OCI-LY7 (cell line): ENCODE results near the gene NOTO. TPM values are rescaled to one million over a fixed set of nuclear protein-coding genes. Genes with fewer than 3 reads are reported as not detected.

Experiments used
- BruUV-seq: library from RNA; stranded (reverse); fragments of 400-500 nt; replicated peaks from 2 replicates; lab custom pipeline; 2021; lab: Mats Ljungman, UMichigan
- CTCF ChIA-PET: fragments of 300-600 bp; sonication (Branson Sonifier 250); formaldehyde crosslinking; loops from one replicate; lab custom pipeline; 2022; ENCODE audit warnings: antibody characterized with exemption; ENCODE audit not compliant: unreplicated experiment; lab: Charles Lee
- POLR2A ChIA-PET: fragments of 300-600 bp; sonication (Branson Sonifier 250); formaldehyde crosslinking; loops from one replicate; lab custom pipeline; 2022; ENCODE audit warnings: antibody characterized with exemption; lab: Charles Lee
- DNase-seq: peaks from one replicate; pipeline ENCODE4 v3.0.0-alpha.2; 2015; ENCODE audit warnings: low spot score
- H2AFZ ChIP-seq: fragments of 200-600 bp; sonication (generic), shearing (Covaris generic); 2 replicates; pipeline ENCODE4 v1.6.1; 2014; ENCODE audit warnings: mild to moderate bottlenecking, antibody characterized with exemption, low read length, moderate library complexity
- H3K27ac ChIP-seq: fragments of 200-600 bp; sonication (generic); 2 replicates; pipeline ENCODE4 v1.5.1; 2014; ENCODE audit warnings: mixed run types, low read depth, mild to moderate bottlenecking, moderate library complexity, low read length, inconsistent platforms; ENCODE audit not compliant: poor library complexity, severe bottlenecking
- H3K36me3 ChIP-seq: fragments of 200-600 bp; sonication (generic); 2 replicates; pipeline ENCODE4 v1.6.1; 2014; ENCODE audit warnings: mild to moderate bottlenecking, antibody characterized with exemption, low read length, moderate library complexity, mixed read lengths; ENCODE audit not compliant: insufficient read depth
- H3K4me1 ChIP-seq: fragments of 200-600 bp; sonication (generic); 2 replicates; pipeline ENCODE4 v1.5.1; 2014; ENCODE audit warnings: mild to moderate bottlenecking, low read length; ENCODE audit not compliant: insufficient read depth, poor library complexity, severe bottlenecking
- H3K4me2 ChIP-seq: fragments of 200-600 bp; sonication (generic); 2 replicates; pipeline ENCODE4 v1.6.1; 2014; ENCODE audit warnings: mild to moderate bottlenecking, low read length
- H3K4me3 ChIP-seq: fragments of 200-600 bp; sonication (generic); 2 replicates; pipeline ENCODE4 v1.5.1; 2014; ENCODE audit warnings: mild to moderate bottlenecking, low read depth, low read length; ENCODE audit not compliant: poor library complexity, severe bottlenecking
- H3K79me2 ChIP-seq: fragments of 200-600 bp; sonication (generic); 2 replicates; pipeline ENCODE4 v1.6.1; 2016; ENCODE audit warnings: low read depth, mild to moderate bottlenecking, low read length, moderate library complexity, mixed read lengths; ENCODE audit not compliant: insufficient read depth
- H3K9me2 ChIP-seq: fragments of 200-600 bp; sonication (generic); 2 replicates; pipeline ENCODE4 v1.6.1; 2016; ENCODE audit warnings: mild to moderate bottlenecking, low read length, mixed read lengths; ENCODE audit not compliant: insufficient read depth
- H3K9me3 ChIP-seq: fragments of 200-600 bp; sonication (generic); 2 replicates; pipeline ENCODE4 v1.6.1; 2014; ENCODE audit warnings: mild to moderate bottlenecking, mixed run types, low read length, mixed read lengths
- H4K20me1 ChIP-seq: fragments of 200-600 bp; sonication (generic); 2 replicates; pipeline ENCODE4 v1.6.1; 2014; ENCODE audit warnings: mild to moderate bottlenecking, antibody characterized with exemption, low read length, moderate library complexity, mixed read lengths; ENCODE audit not compliant: insufficient read depth
- EZH2phosphoT487 ChIP-seq: fragments of 200-600 bp; sonication (generic); IDR thresholded peaks from 2 replicates; pipeline ENCODE4 v1.6.1; 2018; ENCODE audit warnings: low read depth, borderline replicate concordance, mild to moderate bottlenecking, mixed run types, antibody characterized with exemption, low read length, moderate library complexity, mixed read lengths
- intact Hi-C: fragments of 100-400 bp; cut with micrococcal nuclease; formaldehyde crosslinking; loops from one replicate; pipeline ENCODE4 v1.10.0; 2022; ENCODE audit not compliant: unreplicated experiment
- total RNA-seq, 2 experiments: library from RNA; depleted of rRNA in 1 of 2; stranded (reverse); fragments of >200 nt in 1 of 2; shearing (Covaris generic) in 1 of 2; gene quantifications; 2 replicates each; pipeline ENCODE4 v1.2.3, GENCODE V29; 2014 to 2022
- TF ChIP-seq, protein P1 (sequence below): fragments of 200-600 bp; sonication (generic); conservative IDR thresholded peaks from 2 replicates; pipeline ENCODE4 v1.5.1; 2014; ENCODE audit warnings: mild to moderate bottlenecking, antibody characterized with exemption, low read length, moderate library complexity, mixed read lengths

NOTO gene
- total RNA-seq, 2 experiments from 2014 or later, result not detected

GRCh38 chr2:73212448-73213176, 10.2 kb downstream of the NOTO start:
- H3K27ac ChIP-seq, result no peak overlapping the region
- H2AFZ ChIP-seq, result peak overlapping the region; percentile 69; the same call in 1 of the 2 replicates
- no peaks in the 10 kb centered on the region for H3K9me2 ChIP-seq
- H3K4me3 ChIP-seq, result no peak overlapping the region
- H3K4me1 ChIP-seq, result peaks cover 25% of the 10 kb centered on the region
- no peak for TF ChIP-seq EZH2phosphoT487
- TF ChIP-seq, protein P1, sequence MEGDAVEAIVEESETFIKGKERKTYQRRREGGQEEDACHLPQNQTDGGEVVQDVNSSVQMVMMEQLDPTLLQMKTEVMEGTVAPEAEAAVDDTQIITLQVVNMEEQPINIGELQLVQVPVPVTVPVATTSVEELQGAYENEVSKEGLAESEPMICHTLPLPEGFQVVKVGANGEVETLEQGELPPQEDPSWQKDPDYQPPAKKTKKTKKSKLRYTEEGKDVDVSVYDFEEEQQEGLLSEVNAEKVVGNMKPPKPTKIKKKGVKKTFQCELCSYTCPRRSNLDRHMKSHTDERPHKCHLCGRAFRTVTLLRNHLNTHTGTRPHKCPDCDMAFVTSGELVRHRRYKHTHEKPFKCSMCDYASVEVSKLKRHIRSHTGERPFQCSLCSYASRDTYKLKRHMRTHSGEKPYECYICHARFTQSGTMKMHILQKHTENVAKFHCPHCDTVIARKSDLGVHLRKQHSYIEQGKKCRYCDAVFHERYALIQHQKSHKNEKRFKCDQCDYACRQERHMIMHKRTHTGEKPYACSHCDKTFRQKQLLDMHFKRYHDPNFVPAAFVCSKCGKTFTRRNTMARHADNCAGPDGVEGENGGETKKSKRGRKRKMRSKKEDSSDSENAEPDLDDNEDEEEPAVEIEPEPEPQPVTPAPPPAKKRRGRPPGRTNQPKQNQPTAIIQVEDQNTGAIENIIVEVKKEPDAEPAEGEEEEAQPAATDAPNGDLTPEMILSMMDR, result peak; percentile 94
- H3K36me3 ChIP-seq, result no peaks in the 10 kb centered on the region
- ChIA-PET POLR2A (interaction anchor here (0.6 to 1.6 kb wide), 11 partner anchors 8 to 130 kb away, joined by 3 to 4 read pairs (median 3); partner anchors contain the start of genes CCT7 and PRADC1), CTCF (interaction anchor here (0.6 to 1.3 kb wide), 6 partner anchors 13 to 129 kb away, joined by 3 to 6 read pairs (median 4); partner anchors contain the start of gene PRADC1)
- no peaks in the 10 kb centered on the region for H3K9me3 ChIP-seq
- peak; percentile 79 for DNase-seq
- no TSS peak for BruUV-seq
- H3K79me2 ChIP-seq, result peaks cover 30% of the 10 kb centered on the region
- intact Hi-C loops, result loop anchor here (1.0 to 2.0 kb wide), 3 partner anchors 36 to 127 kb away; no protein-coding TSS in a partner anchor
- H3K4me2 ChIP-seq, result 0 out of 2 replicates have a peak overlapping the region, but pooled peaks have one; percentile 3
- H4K20me1 ChIP-seq, result no peaks in the 10 kb centered on the region

- H2AFZ ChIP-seq, result peak within 1 kb of the TSS; percentile 78
- intact Hi-C loops, result loop anchor here (1.0 kb wide), 2 partner anchors 20 to 70 kb away; partner anchors contain the start of genes CCT7 and FBXO41
- H3K79me2 ChIP-seq, result peaks cover 35% of the 10 kb centered on the region
- 0 out of 2 replicates have a peak, but pooled peaks cover 8% of the 10 kb centered on the region for H3K36me3 ChIP-seq
- TSS peak; percentile 69 for BruUV-seq
- peaks cover 25% of the 10 kb centered on the region for H3K4me1 ChIP-seq
- DNase-seq, result peak; percentile 90
- ChIA-PET CTCF (interaction anchor here (0.9 kb wide), 1 partner anchor 129 kb away, joined by 3 read pairs; no protein-coding TSS in a partner anchor), POLR2A (interaction anchor here (0.7 to 1.4 kb wide), 6 partner anchors 14 to 176 kb away, joined by 3 to 5 read pairs (median 3); partner anchors contain the start of gene CCT7)
- no peaks in the 10 kb centered on the region for H3K9me3 ChIP-seq
- no peaks in the 10 kb centered on the region for H3K9me2 ChIP-seq
- peak within 1 kb of the TSS; percentile 89 for H3K4me2 ChIP-seq
- peak within 1 kb of the TSS; percentile 95 for H3K4me3 ChIP-seq
- no peaks in the 10 kb centered on the region for H4K20me1 ChIP-seq
- peak within 1 kb of the TSS; percentile 39 for H3K27ac ChIP-seq
- TF ChIP-seq, protein P1, result no peak
- TF ChIP-seq EZH2phosphoT487, result no peak
Measured at GRCh38 chr2:73214120-73215035, 12.0 kb downstream of the NOTO start, which contains the start of gene SMYD5. Gene SMYD5 (plus strand): TSS chr2:73214245. CDS start chr2:73214267, 22 bp downstream.
